Measurements from ENCODE around the gene CDR2. TPM values are rescaled to one million over a fixed set of nuclear protein-coding genes. Genes with fewer than 3 reads are reported as not detected.

The CDR2 gene
- total RNA-seq, 2 experiments from 2014 or later, result 42.5 to 42.8 TPM

GRCh38 chr16:22397464-22397863, 23.0 kb upstream of the CDR2 start:
- Mint-ChIP-seq H3K4me3 (no peak overlapping the region), H3K36me3 (ENCODE audit: low read depth) (no peaks in the 10 kb centered on the region), H3K4me1 (ENCODE audit: low read depth) (no peaks in the 10 kb centered on the region), H3K9me3 (no peaks in the 10 kb centered on the region), H3K27ac (no peak overlapping the region), H3K27me3 (ENCODE audit: low read depth) (no peaks in the 10 kb centered on the region)
- intact Hi-C loops (cut with micrococcal nuclease), result no loop called here
- CTCF ChIA-PET, result interaction anchor here (0.7 to 1.0 kb wide), 2 partner anchors 77 to 98 kb away, joined by 3 to 4 read pairs; no protein-coding TSS in a partner anchor
- DNase-seq, result no peak

GRCh38 chr16:22395960-22396359, 21.5 kb upstream of the CDR2 start:
- Mint-ChIP-seq H3K9me3 (no peaks in the 10 kb centered on the region), H3K27me3 (ENCODE audit: low read depth) (no peaks in the 10 kb centered on the region), H3K27ac (no peak overlapping the region), H3K4me3 (no peak overlapping the region), H3K36me3 (ENCODE audit: low read depth) (no peaks in the 10 kb centered on the region), H3K4me1 (ENCODE audit: low read depth) (no peaks in the 10 kb centered on the region)
- intact Hi-C loops (cut with micrococcal nuclease), result no loop called here
- CTCF ChIA-PET, result no interaction called here
- DNase-seq, result no peak

GRCh38 chr16:22394121-22394520, 19.7 kb upstream of the CDR2 start:
- peak overlapping the region; percentile 34 for H3K27ac Mint-ChIP-seq
- no peaks in the 10 kb centered on the region for H3K36me3 Mint-ChIP-seq (ENCODE audit: low read depth)
- H3K4me1 Mint-ChIP-seq (ENCODE audit: low read depth), result no peaks in the 10 kb centered on the region
- CTCF ChIA-PET, result no interaction called here
- DNase-seq, result no peak
- H3K27me3 Mint-ChIP-seq (ENCODE audit: low read depth), result no peaks in the 10 kb centered on the region
- no peaks in the 10 kb centered on the region for H3K9me3 Mint-ChIP-seq
- H3K4me3 Mint-ChIP-seq, result no peak overlapping the region
- intact Hi-C loops (cut with micrococcal nuclease), result no loop called here

- no peaks in the 10 kb centered on the region for H3K4me1 Mint-ChIP-seq (ENCODE audit: low read depth)
- no peak for DNase-seq
- no peaks in the 10 kb centered on the region for H3K27me3 Mint-ChIP-seq (ENCODE audit: low read depth)
- no peak overlapping the region for H3K4me3 Mint-ChIP-seq
- H3K36me3 Mint-ChIP-seq (ENCODE audit: low read depth), result no peaks in the 10 kb centered on the region
- H3K9me3 Mint-ChIP-seq, result no peaks in the 10 kb centered on the region
- CTCF ChIA-PET, result no interaction called here
- intact Hi-C loops (cut with micrococcal nuclease), result no loop called here
- H3K27ac Mint-ChIP-seq, result no peak overlapping the region
Observed at GRCh38 chr16:22388101-22388644, 13.8 kb upstream of the CDR2 start.

GRCh38 chr16:22386976-22387375, 12.6 kb upstream of the CDR2 start:
- H3K27me3 Mint-ChIP-seq (ENCODE audit: low read depth), result no peaks in the 10 kb centered on the region
- no peak overlapping the region for H3K27ac Mint-ChIP-seq
- intact Hi-C loops (cut with micrococcal nuclease), result no loop called here
- H3K4me3 Mint-ChIP-seq, result no peak overlapping the region
- peaks cover 4% of the 10 kb centered on the region for H3K4me1 Mint-ChIP-seq (ENCODE audit: low read depth)
- DNase-seq, result no peak
- CTCF ChIA-PET, result no interaction called here
- H3K9me3 Mint-ChIP-seq, result no peaks in the 10 kb centered on the region
- no peaks in the 10 kb centered on the region for H3K36me3 Mint-ChIP-seq (ENCODE audit: low read depth)

GRCh38 chr16:22385196-22385595, 10.8 kb upstream of the CDR2 start:
- Mint-ChIP-seq H3K27me3 (ENCODE audit: low read depth) (no peaks in the 10 kb centered on the region), H3K27ac (no peak overlapping the region), H3K4me3 (no peak overlapping the region), H3K4me1 (ENCODE audit: low read depth) (peaks cover 21% of the 10 kb centered on the region), H3K9me3 (no peaks in the 10 kb centered on the region), H3K36me3 (ENCODE audit: low read depth) (no peaks in the 10 kb centered on the region)
- no peak for DNase-seq
- intact Hi-C loops (cut with micrococcal nuclease), result no loop called here
- CTCF ChIA-PET, result no interaction called here

- Mint-ChIP-seq H3K4me1 (ENCODE audit: low read depth) (peaks cover 23% of the 10 kb centered on the region), H3K27me3 (ENCODE audit: low read depth) (no peaks in the 10 kb centered on the region), H3K27ac (no peak overlapping the region), H3K36me3 (ENCODE audit: low read depth) (no peaks in the 10 kb centered on the region), H3K4me3 (no peak overlapping the region), H3K9me3 (no peaks in the 10 kb centered on the region)
- CTCF ChIA-PET, result no interaction called here
- intact Hi-C loops (cut with micrococcal nuclease), result no loop called here
- DNase-seq, result no peak
Observed at GRCh38 chr16:22383827-22384226, 9.4 kb upstream of the CDR2 start.

- Mint-ChIP-seq H3K4me1 (ENCODE audit: low read depth) (peaks cover 23% of the 10 kb centered on the region), H3K27me3 (ENCODE audit: low read depth) (no peaks in the 10 kb centered on the region), H3K4me3 (no peak overlapping the region), H3K27ac (peak overlapping the region; percentile 74), H3K36me3 (ENCODE audit: low read depth) (no peaks in the 10 kb centered on the region), H3K9me3 (no peaks in the 10 kb centered on the region)
- intact Hi-C loops (cut with micrococcal nuclease), result loop anchor here (2.0 kb wide), 1 partner anchor 43 kb away; no protein-coding TSS in a partner anchor
- DNase-seq, result no peak
- CTCF ChIA-PET, result interaction anchor here (0.5 kb wide), 1 partner anchor 183 kb away, joined by 3 read pairs; no protein-coding TSS in a partner anchor
Observed at GRCh38 chr16:22381392-22381791, 7.0 kb upstream of the CDR2 start.

GRCh38 chr16:22380529-22380928, 6.1 kb upstream of the CDR2 start:
- intact Hi-C loops (cut with micrococcal nuclease), result loop anchor here (2.0 kb wide), 1 partner anchor 44 kb away; no protein-coding TSS in a partner anchor
- CTCF ChIA-PET, result no interaction called here
- Mint-ChIP-seq H3K9me3 (no peaks in the 10 kb centered on the region), H3K27ac (peak overlapping the region; percentile 38), H3K36me3 (ENCODE audit: low read depth) (no peaks in the 10 kb centered on the region), H3K4me3 (no peak overlapping the region), H3K27me3 (ENCODE audit: low read depth) (no peaks in the 10 kb centered on the region), H3K4me1 (ENCODE audit: low read depth) (peaks cover 23% of the 10 kb centered on the region)
- no peak for DNase-seq

GRCh38 chr16:22379656-22380055, 5.2 kb upstream of the CDR2 start:
- no peaks in the 10 kb centered on the region for H3K36me3 Mint-ChIP-seq (ENCODE audit: low read depth)
- H3K4me3 Mint-ChIP-seq, result no peak overlapping the region
- peaks cover 26% of the 10 kb centered on the region for H3K4me1 Mint-ChIP-seq (ENCODE audit: low read depth)
- H3K27ac Mint-ChIP-seq, result no peak overlapping the region
- no peak for DNase-seq
- H3K9me3 Mint-ChIP-seq, result no peaks in the 10 kb centered on the region
- no peaks in the 10 kb centered on the region for H3K27me3 Mint-ChIP-seq (ENCODE audit: low read depth)
- CTCF ChIA-PET, result no interaction called here
- intact Hi-C loops (cut with micrococcal nuclease), result loop anchor here (2.0 kb wide), 1 partner anchor 45 kb away; no protein-coding TSS in a partner anchor

GRCh38 chr16:22375963-22376640, 1.7 kb upstream of the CDR2 start:
- CTCF ChIA-PET, result interaction anchor here (0.7 kb wide), 1 partner anchor 267 kb away, joined by 3 read pairs; no protein-coding TSS in a partner anchor
- no peaks in the 10 kb centered on the region for H3K27me3 Mint-ChIP-seq (ENCODE audit: low read depth)
- H3K9me3 Mint-ChIP-seq, result no peaks in the 10 kb centered on the region
- H3K36me3 Mint-ChIP-seq (ENCODE audit: low read depth), result peaks cover 19% of the 10 kb centered on the region
- H3K4me1 Mint-ChIP-seq (ENCODE audit: low read depth), result peaks cover 34% of the 10 kb centered on the region
- H3K27ac Mint-ChIP-seq, result no peak overlapping the region
- no peak overlapping the region for H3K4me3 Mint-ChIP-seq
- no peak for DNase-seq
- intact Hi-C loops (cut with micrococcal nuclease), result no loop called here

GRCh38 chr16:22375117-22375962, 921 bp upstream of the CDR2 start:
- intact Hi-C loops (cut with micrococcal nuclease), result no loop called here
- Mint-ChIP-seq H3K36me3 (ENCODE audit: low read depth) (peaks cover 21% of the 10 kb centered on the region), H3K27ac (peak overlapping the region; percentile 75), H3K4me1 (ENCODE audit: low read depth) (peaks cover 34% of the 10 kb centered on the region), H3K4me3 (peak overlapping the region; percentile 92), H3K27me3 (ENCODE audit: low read depth) (no peaks in the 10 kb centered on the region), H3K9me3 (no peaks in the 10 kb centered on the region)
- no peak for DNase-seq
- CTCF ChIA-PET, result interaction anchor here (0.7 to 1.5 kb wide), 3 partner anchors 19 to 267 kb away, joined by 3 to 5 read pairs (median 3); no protein-coding TSS in a partner anchor
